Measurements from ENCODE around the gene ALK.

ALK gene

GRCh38 chr2:29487967-29488555, 433.3 kb downstream of the ALK start:
- DNase-seq (ENCODE audit: low spot score), result no peak

GRCh38 chr2:29485631-29486030, 435.8 kb downstream of the ALK start:
- DNase-seq (ENCODE audit: low spot score), result no peak

- no peak for DNase-seq (ENCODE audit: low spot score)
Observed at GRCh38 chr2:29485117-29485516, 436.3 kb downstream of the ALK start.

- DNase-seq (ENCODE audit: low spot score), result no peak
Observed at GRCh38 chr2:29482867-29483266, 438.5 kb downstream of the ALK start.

DNA sequence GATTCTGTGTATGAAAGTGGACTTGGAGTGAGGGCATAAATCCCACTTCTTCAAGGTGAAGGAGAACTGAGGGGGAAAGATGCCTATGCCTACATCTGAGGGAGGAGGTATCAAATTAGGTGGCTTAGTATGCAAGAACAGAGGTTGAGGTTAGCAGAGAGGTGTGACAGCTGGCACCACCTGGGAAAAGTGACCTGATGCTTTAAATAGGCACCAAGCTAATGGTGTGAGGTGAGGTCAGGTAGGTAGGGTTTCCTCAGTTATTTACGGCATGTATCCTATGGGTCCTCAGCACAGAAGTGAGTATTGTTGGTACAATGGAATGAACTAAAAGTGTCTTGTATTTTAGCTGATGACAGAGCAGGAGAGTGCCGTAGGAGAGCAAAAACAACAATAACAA, 439.0 kb downstream of the ALK start:
- DNase-seq (ENCODE audit: low spot score), result no peak

GRCh38 chr2:29481313-29481712, 440.1 kb downstream of the ALK start:
- DNase-seq (ENCODE audit: low spot score), result no peak

- peak; percentile 33 for DNase-seq (ENCODE audit: low spot score)
Observed at GRCh38 chr2:29480426-29480825, 441.0 kb downstream of the ALK start.

DNA sequence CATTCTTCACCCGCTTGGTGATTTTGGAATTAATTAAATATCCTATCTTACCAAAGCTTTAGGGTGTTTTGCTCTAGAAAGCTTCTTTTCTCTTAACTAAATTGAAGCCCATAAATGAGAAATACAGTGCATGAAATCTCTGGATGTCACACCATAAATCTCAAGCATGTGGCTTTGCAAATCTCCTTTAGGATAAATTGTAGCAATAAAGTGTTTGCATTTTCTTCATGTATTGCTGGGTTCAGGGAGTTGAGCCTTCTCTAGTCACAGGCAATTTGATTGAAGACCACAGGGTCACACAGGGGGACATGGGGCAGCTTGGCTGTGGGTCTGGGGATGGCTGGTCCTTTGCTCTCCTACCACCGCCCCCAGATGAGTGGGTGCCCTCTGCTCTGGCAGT, 442.0 kb downstream of the ALK start:
- no peak for DNase-seq (ENCODE audit: low spot score)

DNA sequence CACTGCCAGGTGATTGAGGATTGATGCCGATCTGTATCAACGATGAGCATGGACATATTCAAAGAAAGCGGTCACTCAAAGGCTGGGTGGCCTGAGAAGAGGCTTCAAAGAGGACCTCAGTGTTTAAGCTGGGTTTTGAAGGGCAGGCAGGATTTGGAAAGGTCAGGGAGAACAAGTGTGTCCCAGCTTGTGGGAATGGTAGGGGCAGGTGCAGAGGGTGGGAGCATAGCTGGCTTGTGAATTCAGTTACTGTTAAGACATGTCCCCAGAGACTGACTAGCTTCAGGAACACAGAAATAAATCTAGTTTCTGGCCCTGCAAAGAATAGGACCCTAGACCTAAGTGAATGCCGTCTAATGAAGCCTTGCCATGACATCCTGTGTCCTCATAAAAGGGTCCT, 442.7 kb downstream of the ALK start:
- DNase-seq (ENCODE audit: low spot score), result no peak

GRCh38 chr2:29477186-29477585, 444.2 kb downstream of the ALK start:
- no peak for DNase-seq (ENCODE audit: low spot score)

- peak; percentile 25 for DNase-seq (ENCODE audit: low spot score)
Observed at GRCh38 chr2:29475499-29475898, 445.9 kb downstream of the ALK start.

- no peak for DNase-seq (ENCODE audit: low spot score)
Observed at GRCh38 chr2:29469961-29470360, 451.4 kb downstream of the ALK start.

DNA sequence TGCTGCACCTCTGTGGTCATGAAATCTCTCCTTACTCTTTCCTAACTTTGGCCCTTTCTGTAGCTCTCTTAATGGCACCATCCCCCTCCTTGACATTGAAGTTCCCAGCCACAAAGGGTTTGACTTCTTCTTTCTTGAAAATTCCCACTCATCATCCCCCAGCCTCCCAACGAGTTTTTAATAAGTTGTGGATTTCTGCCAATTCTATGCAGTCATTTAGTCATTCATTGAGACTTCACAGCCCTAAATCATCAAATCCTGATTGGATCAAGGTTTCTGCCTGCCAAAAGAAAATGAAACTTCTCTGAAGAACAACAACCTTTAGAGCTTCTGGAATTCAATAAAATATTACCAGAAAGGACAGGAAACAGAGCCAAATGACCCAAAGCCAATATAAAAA, 451.9 kb downstream of the ALK start:
- DNase-seq (ENCODE audit: low spot score), result no peak

DNA sequence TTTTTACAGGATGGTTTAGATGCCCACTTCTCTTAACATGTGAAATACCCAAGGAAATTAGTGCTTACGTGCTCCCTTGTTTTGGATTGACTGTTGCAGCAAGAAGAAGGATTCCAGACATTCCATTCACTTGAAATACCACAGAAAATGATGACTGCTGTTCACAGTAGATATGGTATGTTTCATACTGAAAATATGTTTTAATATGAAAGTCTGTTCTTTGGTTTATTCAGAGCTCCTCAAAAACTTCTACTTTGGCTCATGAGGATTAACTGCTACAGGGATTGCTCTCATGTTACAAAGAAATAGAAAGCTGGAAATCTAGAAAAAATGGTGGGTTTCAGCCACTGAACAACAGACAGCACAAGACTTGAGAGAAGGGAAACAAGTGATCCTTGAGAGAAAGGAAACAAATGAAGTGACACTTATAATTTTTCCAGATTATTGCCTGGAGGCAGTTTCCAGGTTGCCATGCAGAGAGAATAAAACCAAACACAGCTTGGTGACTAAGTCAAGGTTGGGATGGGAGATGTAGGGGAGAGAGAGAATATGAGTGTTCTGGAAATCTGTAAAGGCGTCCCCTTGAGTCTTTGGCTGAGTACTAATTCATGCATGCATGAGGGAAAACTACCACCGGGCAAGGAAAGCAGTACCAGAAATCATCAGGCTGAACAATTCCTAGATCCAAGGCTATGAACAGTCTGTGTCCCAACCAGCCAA, 458.0 kb downstream of the ALK start:
- DNase-seq (ENCODE audit: low spot score), result no peak

DNA sequence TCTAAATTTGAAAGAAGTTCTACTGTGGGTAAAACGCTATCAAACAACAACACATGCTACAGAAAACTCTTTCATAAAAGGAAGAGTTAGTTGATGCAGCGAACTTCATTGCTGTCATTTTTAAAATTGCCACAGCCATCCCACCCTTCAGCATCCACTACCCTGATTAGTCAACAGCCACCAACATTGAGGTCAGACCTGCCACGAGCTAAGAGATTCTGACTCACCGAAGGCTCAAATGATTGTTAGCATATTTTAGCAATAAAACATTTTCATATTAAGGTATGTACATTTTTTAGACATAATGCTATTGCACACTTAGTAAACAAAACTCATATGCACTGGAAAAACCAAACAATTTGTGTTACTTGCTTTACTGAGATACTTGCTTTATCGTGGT, 459.1 kb downstream of the ALK start:
- no peak for DNase-seq (ENCODE audit: low spot score)

- DNase-seq (ENCODE audit: low spot score), result no peak
Observed at GRCh38 chr2:29460190-29460589, 461.2 kb downstream of the ALK start.

DNA sequence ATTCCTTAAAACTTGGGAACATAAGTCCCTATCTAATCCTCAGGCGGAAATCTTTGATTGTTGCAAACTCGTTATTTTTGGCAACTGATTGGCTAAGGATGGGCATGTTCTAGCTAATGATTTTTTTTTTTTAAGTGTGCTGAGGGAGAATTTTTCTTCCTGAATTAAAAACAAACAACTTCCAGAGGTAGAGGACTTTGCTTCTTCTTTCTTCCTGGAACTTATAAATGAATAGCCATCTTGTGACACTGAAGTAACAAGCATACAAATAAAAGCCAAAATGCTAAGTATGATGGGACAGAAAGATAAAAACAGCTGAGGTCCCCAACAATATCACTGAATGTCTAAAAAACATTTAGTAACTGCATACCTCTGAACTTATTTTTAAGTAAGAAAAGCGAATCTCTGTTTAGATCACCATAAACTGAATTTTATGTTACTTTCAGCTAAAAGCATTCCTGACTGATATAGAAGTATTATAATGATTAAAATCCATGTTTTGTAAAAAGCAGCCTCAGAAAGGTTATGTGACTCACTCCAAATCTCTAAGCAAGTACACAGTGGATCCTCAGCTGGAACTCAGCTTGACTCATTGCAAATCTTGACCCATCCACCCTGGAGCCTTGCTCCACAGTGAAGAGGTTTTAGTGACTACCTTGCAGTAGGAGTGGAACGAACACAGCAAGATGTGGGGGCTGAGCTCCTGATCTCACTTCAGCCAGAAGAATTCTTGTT, 461.8 kb downstream of the ALK start:
- no peak for DNase-seq (ENCODE audit: low spot score)

DNA sequence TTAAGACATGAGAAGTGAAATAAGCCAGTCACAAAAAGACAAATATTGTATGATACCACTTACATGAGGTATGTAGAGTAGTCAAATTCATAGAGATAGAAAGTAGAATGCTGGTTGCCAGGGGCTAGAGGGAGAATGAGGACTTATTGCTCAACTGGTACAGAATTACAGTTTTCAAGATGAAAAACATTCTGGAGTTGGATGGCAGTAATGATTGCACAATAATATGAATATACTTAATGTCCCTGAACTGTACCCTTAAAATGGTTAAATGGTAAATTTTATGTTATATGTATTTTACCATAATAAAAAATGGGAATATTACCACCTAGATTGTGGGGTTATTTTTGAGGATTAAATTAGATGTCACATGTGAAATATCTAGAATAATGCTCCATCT, 465.0 kb downstream of the ALK start:
- DNase-seq (ENCODE audit: low spot score), result no peak

DNA sequence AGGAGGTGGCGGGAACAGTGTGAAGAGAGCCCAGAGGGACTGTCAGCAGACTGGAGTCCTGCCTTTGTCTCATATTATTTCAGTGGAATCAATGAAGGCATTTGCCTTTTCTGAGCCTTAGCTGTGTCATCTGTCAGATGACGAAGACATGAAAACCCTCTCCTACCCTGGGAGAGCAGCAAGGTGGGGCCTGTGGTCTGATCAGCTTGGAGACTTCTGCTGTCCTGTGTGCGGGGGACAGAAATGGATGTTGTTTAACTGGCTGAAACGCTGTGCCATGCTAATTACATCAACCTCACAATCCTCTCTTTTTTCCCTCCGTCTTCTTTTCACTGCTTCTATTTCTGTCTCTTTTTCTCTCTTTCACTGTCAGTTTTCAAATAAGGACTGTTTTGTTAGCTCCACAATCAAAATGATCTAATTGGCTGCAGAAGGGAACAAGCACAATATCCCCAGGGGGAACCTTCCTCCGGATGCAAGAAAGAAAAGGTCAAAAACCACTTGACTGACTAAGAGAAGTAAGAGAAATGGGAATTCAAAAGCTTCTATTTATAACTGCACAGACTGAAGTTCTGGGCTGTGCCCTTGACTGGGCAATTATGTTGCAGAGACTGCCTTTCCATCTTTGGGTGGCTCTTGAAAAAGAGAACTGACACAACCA, 466.1 kb downstream of the ALK start:
- DNase-seq (ENCODE audit: low spot score), result peak; percentile 82

GRCh38 chr2:29452036-29452435, 469.4 kb downstream of the ALK start:
- no peak for DNase-seq (ENCODE audit: low spot score)

DNA sequence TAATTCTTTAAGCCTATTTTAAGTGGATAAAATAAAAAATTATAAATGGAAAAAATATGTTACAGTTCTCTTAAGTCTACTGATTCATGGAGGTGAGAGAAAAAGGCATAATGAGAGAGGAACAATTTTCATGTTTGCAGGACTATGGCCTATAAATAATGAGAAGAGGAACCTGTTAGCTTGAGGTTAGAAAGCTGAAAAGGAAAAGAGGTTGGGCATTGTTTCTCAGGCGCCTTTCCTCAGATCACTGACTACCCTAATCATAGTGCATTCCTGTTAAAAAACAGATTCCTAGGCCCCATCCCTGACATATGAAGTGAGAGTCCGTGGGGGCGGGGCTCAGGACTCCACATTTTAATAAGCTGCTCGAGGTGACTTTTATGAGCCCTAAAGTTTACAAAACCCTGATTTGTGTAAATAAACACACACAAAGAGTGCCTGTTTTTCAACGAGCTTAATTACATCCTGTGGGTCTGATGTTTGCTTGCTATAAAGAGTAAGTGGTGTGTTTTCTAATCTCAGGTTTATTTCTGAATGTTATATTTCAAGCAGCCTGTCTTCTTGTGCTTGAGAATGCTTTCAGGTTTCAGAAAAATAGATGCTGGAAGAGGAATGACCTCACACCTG, 470.7 kb downstream of the ALK start:
- no peak for DNase-seq (ENCODE audit: low spot score)

DNA sequence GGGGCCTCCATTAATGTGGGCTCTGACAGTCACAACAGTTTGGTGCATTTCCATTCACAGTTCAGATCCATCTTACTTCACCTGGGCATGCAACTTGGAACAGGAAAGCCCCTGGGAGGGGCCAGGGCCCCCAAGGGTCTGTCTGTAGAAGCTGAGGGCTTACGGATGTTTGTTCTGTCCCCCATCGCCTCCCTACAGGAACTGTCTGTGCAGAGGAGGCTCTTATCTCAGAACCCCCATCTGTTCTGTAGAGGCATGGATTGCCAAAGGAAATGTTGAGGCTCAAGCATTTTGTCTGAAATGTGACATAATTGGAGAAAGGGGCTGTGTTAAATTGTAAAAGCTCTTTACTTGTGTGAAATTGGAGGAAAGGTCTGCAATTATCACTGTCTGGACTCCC, 471.9 kb downstream of the ALK start:
- DNase-seq (ENCODE audit: low spot score), result no peak
